Cardiac muscle cell (in vitro differentiated cells and primary cell): ENCODE measurements around the gene KLHDC9. TPM values are rescaled to one million over a fixed set of nuclear protein-coding genes. Genes with fewer than 3 reads are reported as not detected.
A peak's percentile ranks its signal among the peaks of the same experiment; 100 is the strongest.

Source experiments
- DNase-seq, 2 donors: peaks; one replicate each; pipeline versions ENCODE4 v3.0.0 to v3.0.0-alpha.2; 2010 to 2017; ENCODE audit warnings: low read depth in 1 of 2, low spot score in 1 of 2
- H3K27ac ChIP-seq: fragments of 200-600 bp; sonication (generic); 2 replicates; pipeline ENCODE4 v1.5.1; 2016
- H3K27me3 ChIP-seq: fragments of 200-600 bp; sonication (generic); 2 replicates; pipeline ENCODE4 v1.6.0; 2016; ENCODE audit warnings: control low read depth
- H3K36me3 ChIP-seq: fragments of 200-600 bp; sonication (generic); 2 replicates; pipeline ENCODE4 v1.5.1; 2016; ENCODE audit warnings: control low read depth
- H3K4me1 ChIP-seq: fragments of 200-600 bp; sonication (generic); 2 replicates; pipeline ENCODE4 v1.8.1; 2017; ENCODE audit warnings: low read depth, mild to moderate bottlenecking, mixed run types
- H3K4me3 ChIP-seq: fragments of 200-600 bp; sonication (generic); 2 replicates; pipeline ENCODE4 v1.5.1; 2016; ENCODE audit warnings: mild to moderate bottlenecking
- H3K9me3 ChIP-seq: fragments of 200-600 bp; sonication (generic); 2 replicates; pipeline ENCODE4 v1.5.1; 2017; ENCODE audit warnings: low read depth, mild to moderate bottlenecking, control low read depth
- polyA plus RNA-seq: library from polyadenylated mRNA; unstranded; fragments of >200 nt; fragmentation: Nextera tagmentation; extraction: Ambion mirVana; gene quantifications from 2 replicates; pipeline ENCODE4 v1.2.1, GENCODE V29; 2016
- total RNA-seq: library from RNA; depleted of rRNA; stranded (reverse); fragments of >200 nt; gene quantifications from 2 replicates; pipeline ENCODE4 v1.2.3, GENCODE V29; 2016
- TF ChIP-seq, protein P1 (sequence below): IDR thresholded peaks from 2 replicates; pipeline ENCODE4 v1.5.1; 2012; ENCODE audit warnings: low read depth, mild to moderate bottlenecking, low read length

The KLHDC9 gene
- total and polyA plus RNA-seq, 2 experiments from 2014 or later = 42.4 to 48.7 TPM

DNA sequence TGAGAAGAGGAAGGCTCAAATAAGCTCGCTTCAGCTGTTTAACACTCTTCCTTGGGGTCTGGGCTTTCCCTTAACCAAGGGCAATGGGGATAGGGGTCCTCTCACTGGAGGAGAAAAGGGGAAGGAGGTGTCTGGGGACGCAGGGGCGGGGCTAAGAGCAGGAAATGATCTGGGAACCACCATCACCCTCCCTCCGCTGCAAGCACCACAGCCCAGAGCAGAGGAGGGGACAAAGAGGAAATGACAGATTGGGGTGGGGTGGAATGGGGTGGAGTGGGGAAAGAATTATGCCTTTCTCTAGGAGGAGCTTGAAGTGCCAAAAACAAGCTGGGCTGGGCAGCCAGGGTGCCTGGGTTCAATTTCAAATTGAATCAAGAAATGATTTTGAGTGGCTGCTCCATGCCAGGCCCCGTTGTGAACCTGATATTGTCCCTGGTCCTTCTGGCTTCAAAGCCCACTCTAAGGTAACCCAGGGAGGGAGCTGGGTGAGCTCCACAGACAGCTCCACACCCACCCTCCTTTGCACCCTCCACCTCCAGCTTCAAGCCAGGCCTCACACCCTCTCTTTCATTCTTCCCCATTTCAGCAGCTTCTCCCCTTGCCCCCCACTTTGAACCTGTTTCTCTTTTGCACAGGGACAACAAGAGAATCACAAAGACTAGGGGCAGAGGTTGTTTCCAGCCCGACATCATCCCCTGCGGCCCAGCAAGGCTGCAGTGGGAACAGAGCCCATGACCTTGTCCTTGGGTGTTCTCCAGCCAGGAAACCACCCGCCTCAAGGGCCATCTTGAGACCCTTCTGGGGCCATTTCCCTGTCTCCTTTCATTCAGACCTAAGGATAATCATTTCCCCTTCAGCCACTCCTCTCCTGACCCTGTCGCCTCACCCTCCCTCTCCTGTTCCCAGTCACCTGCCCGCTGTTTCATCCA, 29.6 kb upstream of the KLHDC9 start:
- no peaks in the 10 kb centered on the region for H3K4me1 ChIP-seq
- H3K9me3 ChIP-seq = no peaks in the 10 kb centered on the region
- no peaks in the 10 kb centered on the region for H3K36me3 ChIP-seq
- no peak overlapping the region for H3K4me3 ChIP-seq
- no peak for DNase-seq
- H3K27me3 ChIP-seq = no peaks in the 10 kb centered on the region
- no peak overlapping the region for H3K27ac ChIP-seq
- TF ChIP-seq, protein P1, sequence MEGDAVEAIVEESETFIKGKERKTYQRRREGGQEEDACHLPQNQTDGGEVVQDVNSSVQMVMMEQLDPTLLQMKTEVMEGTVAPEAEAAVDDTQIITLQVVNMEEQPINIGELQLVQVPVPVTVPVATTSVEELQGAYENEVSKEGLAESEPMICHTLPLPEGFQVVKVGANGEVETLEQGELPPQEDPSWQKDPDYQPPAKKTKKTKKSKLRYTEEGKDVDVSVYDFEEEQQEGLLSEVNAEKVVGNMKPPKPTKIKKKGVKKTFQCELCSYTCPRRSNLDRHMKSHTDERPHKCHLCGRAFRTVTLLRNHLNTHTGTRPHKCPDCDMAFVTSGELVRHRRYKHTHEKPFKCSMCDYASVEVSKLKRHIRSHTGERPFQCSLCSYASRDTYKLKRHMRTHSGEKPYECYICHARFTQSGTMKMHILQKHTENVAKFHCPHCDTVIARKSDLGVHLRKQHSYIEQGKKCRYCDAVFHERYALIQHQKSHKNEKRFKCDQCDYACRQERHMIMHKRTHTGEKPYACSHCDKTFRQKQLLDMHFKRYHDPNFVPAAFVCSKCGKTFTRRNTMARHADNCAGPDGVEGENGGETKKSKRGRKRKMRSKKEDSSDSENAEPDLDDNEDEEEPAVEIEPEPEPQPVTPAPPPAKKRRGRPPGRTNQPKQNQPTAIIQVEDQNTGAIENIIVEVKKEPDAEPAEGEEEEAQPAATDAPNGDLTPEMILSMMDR = no peak

DNA sequence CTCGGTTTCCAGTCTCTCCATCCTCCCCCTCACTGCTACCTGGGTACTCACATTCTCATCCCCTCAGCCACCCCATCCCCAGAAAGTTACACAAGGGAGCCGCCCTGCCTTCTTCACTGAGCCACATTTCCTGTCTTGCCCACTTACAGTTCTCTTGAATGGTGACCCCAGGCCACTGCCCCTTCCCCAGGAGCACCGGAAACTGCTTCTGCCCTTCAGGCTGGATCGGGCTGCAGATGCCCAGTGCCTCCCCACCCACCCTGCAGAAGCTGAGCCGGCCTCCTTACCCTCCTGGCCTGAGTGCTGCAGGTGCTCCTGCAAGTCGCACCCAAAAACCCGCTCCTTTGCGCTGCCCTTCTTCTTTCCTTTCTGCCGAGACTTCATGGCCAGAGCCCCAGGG, 28.9 kb upstream of the KLHDC9 start:
- Histone ChIP-seq H3K4me1 (no peaks in the 10 kb centered on the region), H3K27ac (no peak overlapping the region), H3K27me3 (no peaks in the 10 kb centered on the region), H3K9me3 (no peaks in the 10 kb centered on the region), H3K36me3 (no peaks in the 10 kb centered on the region), H3K4me3 (no peak overlapping the region)
- TF ChIP-seq, protein P1 = no peak
- DNase-seq = no peak

DNA sequence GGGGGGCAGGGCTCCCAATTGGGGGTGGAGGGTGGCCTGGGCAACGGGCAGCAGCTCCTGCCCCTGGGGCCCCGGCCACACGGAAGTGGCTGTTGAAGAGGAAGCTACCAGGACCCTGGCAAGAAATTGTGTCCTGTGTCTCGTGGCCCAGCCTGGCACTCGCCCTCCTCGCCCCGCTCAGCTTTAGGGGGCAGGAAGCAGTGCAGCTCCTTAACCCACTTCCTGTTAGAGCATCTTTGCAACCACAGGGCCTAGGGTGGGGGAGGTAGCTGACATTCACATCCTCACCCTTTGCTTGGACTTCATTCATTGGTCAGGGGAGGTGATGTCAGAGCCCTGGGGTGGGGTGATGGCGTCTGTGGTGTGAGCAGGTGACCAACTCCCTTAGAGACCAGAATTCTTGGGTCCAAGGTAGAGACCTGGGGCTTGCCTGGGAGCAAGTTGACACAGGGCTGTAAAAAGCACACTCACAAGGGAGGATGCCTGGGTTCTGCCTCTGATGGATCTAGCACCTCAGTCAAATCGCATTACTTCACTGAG, 28.4 kb upstream of the KLHDC9 start, which contains the start of gene ARHGAP30:
TSS of gene ARHGAP30 (minus strand) at position 161 of the 540 bp plus-strand sequence. CDS start 267 bp downstream, outside the sequence.
- Histone ChIP-seq H3K36me3 (no peaks in the 10 kb centered on the region), H3K4me3 (no peak within 1 kb of the TSS), H3K27me3 (no peaks in the 10 kb centered on the region), H3K9me3 (no peaks in the 10 kb centered on the region), H3K27ac (no peak within 1 kb of the TSS), H3K4me1 (no peaks in the 10 kb centered on the region)
- TF ChIP-seq, protein P1 = no peak
- no peak for DNase-seq

DNA sequence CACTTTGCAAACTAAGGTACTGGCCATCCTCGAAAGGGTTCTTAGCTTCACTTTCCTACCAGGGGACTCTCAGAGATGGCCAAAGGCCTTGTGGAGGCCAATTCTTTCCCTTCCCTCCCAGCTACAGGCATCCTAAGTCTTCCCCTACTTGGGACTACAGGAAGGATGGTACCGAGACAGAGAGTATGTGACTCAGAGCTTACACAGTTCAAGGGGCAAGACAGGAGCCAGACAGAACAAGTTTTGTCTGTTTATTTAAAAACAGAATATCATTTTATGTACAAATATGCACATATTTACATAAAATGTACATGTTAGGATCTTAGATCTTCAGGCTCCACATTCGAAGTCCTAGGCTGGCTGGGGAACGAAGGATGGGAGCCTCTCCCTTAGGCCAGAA, 27.4 kb upstream of the KLHDC9 start:
- DNase-seq = no peak
- H3K4me3 ChIP-seq = no peak overlapping the region
- no peaks in the 10 kb centered on the region for H3K27me3 ChIP-seq
- H3K4me1 ChIP-seq = no peaks in the 10 kb centered on the region
- TF ChIP-seq, protein P1 = no peak
- no peak overlapping the region for H3K27ac ChIP-seq
- H3K36me3 ChIP-seq = no peaks in the 10 kb centered on the region
- no peaks in the 10 kb centered on the region for H3K9me3 ChIP-seq

DNA sequence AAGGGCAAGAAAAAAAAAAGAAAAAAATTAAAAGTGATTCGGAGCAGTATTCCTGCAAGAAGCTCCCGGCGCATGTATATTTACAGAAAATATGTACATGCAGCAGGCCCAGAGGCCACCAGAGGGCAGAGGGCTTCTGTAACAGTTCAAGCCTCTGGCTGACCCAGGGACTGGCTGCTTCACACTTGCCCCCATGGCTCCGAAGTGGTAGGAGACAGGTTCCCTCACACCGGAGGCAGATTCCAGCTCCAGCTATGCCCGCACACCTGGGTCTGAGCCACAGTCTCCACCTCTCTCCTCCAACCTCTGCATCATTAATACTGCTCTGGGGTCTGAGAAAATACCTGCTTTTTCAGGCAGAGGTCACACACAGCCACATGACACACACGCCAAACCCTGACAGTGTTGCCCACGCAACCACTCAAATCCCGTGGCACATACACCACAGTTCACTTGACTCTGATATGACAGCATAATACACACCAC, 26.2 kb upstream of the KLHDC9 start:
- no peaks in the 10 kb centered on the region for H3K27me3 ChIP-seq
- peak; percentile 65 to 76 for DNase-seq
- no peak overlapping the region for H3K27ac ChIP-seq
- no peaks in the 10 kb centered on the region for H3K9me3 ChIP-seq
- no peaks in the 10 kb centered on the region for H3K4me1 ChIP-seq
- no peaks in the 10 kb centered on the region for H3K36me3 ChIP-seq
- H3K4me3 ChIP-seq = no peak overlapping the region
- TF ChIP-seq, protein P1 = peak; percentile 66
